ENCODE results near the gene BIRC5.

Gene BIRC5

GRCh38 chr17:78206298-78206697, 7.8 kb upstream of the BIRC5 start:
- H3K36me3 ChIP-seq (ENCODE audit: control insufficient read depth, insufficient read depth, low read length): peaks cover 15% of the 10 kb centered on the region
- H3K27ac ChIP-seq (ENCODE audit: low read depth, low read length, severe bottlenecking): no peak overlapping the region
- WGBS, 2 experiments (ENCODE audit: insufficient coverage in 2 of 2): 74 to 90% methylated on average over 3 to 5 of the region's 7 CpGs
- H3K9me3 ChIP-seq (ENCODE audit: control insufficient read depth, low read length): no peaks in the 10 kb centered on the region
- H3K4me3 ChIP-seq (ENCODE audit: extremely low read depth, insufficient read depth, low read length, poor library complexity, severe bottlenecking): no peak overlapping the region
- H3K4me1 ChIP-seq (ENCODE audit: control insufficient read depth, insufficient read depth, low read length, poor library complexity, severe bottlenecking): peaks cover under 1% of the 10 kb centered on the region

- Histone ChIP-seq H3K36me3 (ENCODE audit: control insufficient read depth, insufficient read depth, low read length) (peaks cover 9% of the 10 kb centered on the region), H3K27ac (ENCODE audit: low read depth, low read length, severe bottlenecking) (no peak overlapping the region), H3K4me1 (ENCODE audit: control insufficient read depth, insufficient read depth, low read length, poor library complexity, severe bottlenecking) (peaks cover 2% of the 10 kb centered on the region), H3K4me3 (ENCODE audit: extremely low read depth, insufficient read depth, low read length, poor library complexity, severe bottlenecking) (no peak overlapping the region), H3K9me3 (ENCODE audit: control insufficient read depth, low read length) (no peaks in the 10 kb centered on the region)
- 100% methylated on average over 1 of the region's 3 CpGs; no CpG with 5 or more reads in 1 of the 2 experiments for WGBS, 2 experiments (ENCODE audit: insufficient coverage in 2 of 2)
Observed at GRCh38 chr17:78208486-78208885, 5.6 kb upstream of the BIRC5 start.

GRCh38 chr17:78210111-78210510, 3.9 kb upstream of the BIRC5 start:
- Histone ChIP-seq H3K9me3 (ENCODE audit: control insufficient read depth, low read length) (no peaks in the 10 kb centered on the region), H3K27ac (ENCODE audit: low read depth, low read length, severe bottlenecking) (no peak overlapping the region), H3K4me3 (ENCODE audit: extremely low read depth, insufficient read depth, low read length, poor library complexity, severe bottlenecking) (no peak overlapping the region), H3K4me1 (ENCODE audit: control insufficient read depth, insufficient read depth, low read length, poor library complexity, severe bottlenecking) (peaks cover 2% of the 10 kb centered on the region), H3K36me3 (ENCODE audit: control insufficient read depth, insufficient read depth, low read length) (peaks cover under 1% of the 10 kb centered on the region)
- WGBS, 2 experiments (ENCODE audit: insufficient coverage in 2 of 2): 88 to 91% methylated on average over 6 to 9 of the region's 10 CpGs

GRCh38 chr17:78211032-78211431, 3.0 kb upstream of the BIRC5 start:
- 94 to 98% methylated on average over 9 to 10 of the region's 11 CpGs for WGBS, 2 experiments (ENCODE audit: insufficient coverage in 2 of 2)
- Histone ChIP-seq H3K36me3 (ENCODE audit: control insufficient read depth, insufficient read depth, low read length) (peaks cover 8% of the 10 kb centered on the region), H3K27ac (ENCODE audit: low read depth, low read length, severe bottlenecking) (no peak overlapping the region), H3K9me3 (ENCODE audit: control insufficient read depth, low read length) (no peaks in the 10 kb centered on the region), H3K4me1 (ENCODE audit: control insufficient read depth, insufficient read depth, low read length, poor library complexity, severe bottlenecking) (peaks cover 2% of the 10 kb centered on the region), H3K4me3 (ENCODE audit: extremely low read depth, insufficient read depth, low read length, poor library complexity, severe bottlenecking) (no peak overlapping the region)

GRCh38 chr17:78214706-78215061, 631 bp downstream of the BIRC5 start:
- H3K4me1 ChIP-seq (ENCODE audit: control insufficient read depth, insufficient read depth, low read length, poor library complexity, severe bottlenecking): peaks cover 5% of the 10 kb centered on the region
- H3K27ac ChIP-seq (ENCODE audit: low read depth, low read length, severe bottlenecking): peak overlapping the region; percentile 62
- WGBS, 2 experiments (ENCODE audit: insufficient coverage in 2 of 2): 19 to 34% methylated on average over 3 to 5 of the region's 5 CpGs

GRCh38 chr17:78219396-78220150, 5.5 kb downstream of the BIRC5 start:
- 91 to 93% methylated on average over 11 of the region's 11 CpGs for WGBS, 2 experiments (ENCODE audit: insufficient coverage in 2 of 2)
- peaks cover 88% of the 10 kb centered on the region for H3K36me3 ChIP-seq (ENCODE audit: control insufficient read depth, insufficient read depth, low read length)
- H3K4me3 ChIP-seq (ENCODE audit: extremely low read depth, insufficient read depth, low read length, poor library complexity, severe bottlenecking): no peak overlapping the region
- peaks cover 4% of the 10 kb centered on the region for H3K4me1 ChIP-seq (ENCODE audit: control insufficient read depth, insufficient read depth, low read length, poor library complexity, severe bottlenecking)
- H3K27ac ChIP-seq (ENCODE audit: low read depth, low read length, severe bottlenecking): no peak overlapping the region
- H3K9me3 ChIP-seq (ENCODE audit: control insufficient read depth, low read length): no peaks in the 10 kb centered on the region

More at GRCh38 chr17:78214706-78215061, 631 bp downstream of the BIRC5 start:
- no peaks in the 10 kb centered on the region for H3K9me3 ChIP-seq (ENCODE audit: control insufficient read depth, low read length)
- H3K36me3 ChIP-seq (ENCODE audit: control insufficient read depth, insufficient read depth, low read length): peaks cover 43% of the 10 kb centered on the region
- peak overlapping the region; percentile 94 for H3K4me3 ChIP-seq (ENCODE audit: extremely low read depth, insufficient read depth, low read length, poor library complexity, severe bottlenecking)

- 95 to 97% methylated on average over 4 of the region's 4 CpGs for WGBS, 2 experiments (ENCODE audit: insufficient coverage in 2 of 2)
- H3K4me1 ChIP-seq (ENCODE audit: control insufficient read depth, insufficient read depth, low read length, poor library complexity, severe bottlenecking): peaks cover 4% of the 10 kb centered on the region
- H3K36me3 ChIP-seq (ENCODE audit: control insufficient read depth, insufficient read depth, low read length): peaks cover 66% of the 10 kb centered on the region
Observed at GRCh38 chr17:78223061-78223460, 9.0 kb downstream of the BIRC5 start.

GRCh38 chr17:78223765-78224164, 9.7 kb downstream of the BIRC5 start:
- 96 to 100% methylated on average over 2 of the region's 3 CpGs for WGBS, 2 experiments (ENCODE audit: insufficient coverage in 2 of 2)
- Histone ChIP-seq H3K4me1 (ENCODE audit: control insufficient read depth, insufficient read depth, low read length, poor library complexity, severe bottlenecking) (peaks cover 4% of the 10 kb centered on the region), H3K4me3 (ENCODE audit: extremely low read depth, insufficient read depth, low read length, poor library complexity, severe bottlenecking) (no peak overlapping the region), H3K9me3 (ENCODE audit: control insufficient read depth, low read length) (no peaks in the 10 kb centered on the region), H3K27ac (ENCODE audit: low read depth, low read length, severe bottlenecking) (no peak overlapping the region), H3K36me3 (ENCODE audit: control insufficient read depth, insufficient read depth, low read length) (peaks cover 60% of the 10 kb centered on the region)

More at GRCh38 chr17:78223061-78223460, 9.0 kb downstream of the BIRC5 start:
- Histone ChIP-seq H3K9me3 (ENCODE audit: control insufficient read depth, low read length) (no peaks in the 10 kb centered on the region), H3K27ac (ENCODE audit: low read depth, low read length, severe bottlenecking) (peak overlapping the region; percentile 23), H3K4me3 (ENCODE audit: extremely low read depth, insufficient read depth, low read length, poor library complexity, severe bottlenecking) (no peak overlapping the region)

GRCh38 chr17:78224231-78225087, 10.4 kb downstream of the BIRC5 start:
- H3K27ac ChIP-seq (ENCODE audit: low read depth, low read length, severe bottlenecking): no peak overlapping the region
- WGBS, 2 experiments (ENCODE audit: insufficient coverage in 2 of 2): 93% methylated on average over 26 to 27 of the region's 27 CpGs
- no peak overlapping the region for H3K4me3 ChIP-seq (ENCODE audit: extremely low read depth, insufficient read depth, low read length, poor library complexity, severe bottlenecking)
- peaks cover 53% of the 10 kb centered on the region for H3K36me3 ChIP-seq (ENCODE audit: control insufficient read depth, insufficient read depth, low read length)
- no peaks in the 10 kb centered on the region for H3K9me3 ChIP-seq (ENCODE audit: control insufficient read depth, low read length)
- peaks cover 3% of the 10 kb centered on the region for H3K4me1 ChIP-seq (ENCODE audit: control insufficient read depth, insufficient read depth, low read length, poor library complexity, severe bottlenecking)

- Histone ChIP-seq H3K9me3 (ENCODE audit: control insufficient read depth, low read length) (no peaks in the 10 kb centered on the region), H3K4me3 (ENCODE audit: extremely low read depth, insufficient read depth, low read length, poor library complexity, severe bottlenecking) (no peak overlapping the region), H3K27ac (ENCODE audit: low read depth, low read length, severe bottlenecking) (no peak overlapping the region), H3K36me3 (ENCODE audit: control insufficient read depth, insufficient read depth, low read length) (peaks cover 46% of the 10 kb centered on the region), H3K4me1 (ENCODE audit: control insufficient read depth, insufficient read depth, low read length, poor library complexity, severe bottlenecking) (no peaks in the 10 kb centered on the region)
- 92 to 96% methylated on average over 12 to 13 of the region's 16 CpGs for WGBS, 2 experiments (ENCODE audit: insufficient coverage in 2 of 2)
Observed at GRCh38 chr17:78225088-78225865, 11.2 kb downstream of the BIRC5 start.

Data from mesodermal cell (in vitro differentiated cells).